ENCODE measurements around the gene STK11.

STK11 gene

GRCh38 chr19:1205114-1206099 lies at the start of gene STK11:
Gene STK11, plus strand, starts transcription at chr19:1205778. Its CDS starts 1,136 bp downstream, at chr19:1206914.
- FAIRE-seq, result no peak

- no peak for FAIRE-seq
Observed at GRCh38 chr19:1156305-1156801, 49.2 kb upstream of the STK11 start.

GRCh38 chr19:1156830-1157615 lies 48.6 kb upstream of the STK11 start:
- no peak for FAIRE-seq

GRCh38 chr19:1157931-1158884 lies 47.4 kb upstream of the STK11 start:
- FAIRE-seq, result no peak

- no peak for FAIRE-seq
Observed at GRCh38 chr19:1158885-1159448, 46.6 kb upstream of the STK11 start.

GRCh38 chr19:1159864-1160595 lies 45.5 kb upstream of the STK11 start:
- no peak for FAIRE-seq

GRCh38 chr19:1161716-1162115 lies 43.9 kb upstream of the STK11 start:
- FAIRE-seq, result no peak

- no peak for FAIRE-seq
Observed at GRCh38 chr19:1162404-1163282, 42.9 kb upstream of the STK11 start.

GRCh38 chr19:1163283-1163933 lies 42.2 kb upstream of the STK11 start:
- FAIRE-seq, result no peak

GRCh38 chr19:1163934-1164683 lies 41.5 kb upstream of the STK11 start:
- FAIRE-seq, result no peak

GRCh38 chr19:1164684-1165531 lies 40.7 kb upstream of the STK11 start:
- FAIRE-seq, result no peak

- no peak for FAIRE-seq
Observed at GRCh38 chr19:1166872-1167573, 38.6 kb upstream of the STK11 start.

GRCh38 chr19:1167687-1168571 lies 37.6 kb upstream of the STK11 start:
- FAIRE-seq, result no peak

GRCh38 chr19:1168572-1169410 lies 36.8 kb upstream of the STK11 start:
- no peak for FAIRE-seq

- FAIRE-seq, result no peak
Observed at GRCh38 chr19:1169411-1169791, 36.2 kb upstream of the STK11 start.
